ENCODE results near the gene FBXO7.

The FBXO7 gene

DNA sequence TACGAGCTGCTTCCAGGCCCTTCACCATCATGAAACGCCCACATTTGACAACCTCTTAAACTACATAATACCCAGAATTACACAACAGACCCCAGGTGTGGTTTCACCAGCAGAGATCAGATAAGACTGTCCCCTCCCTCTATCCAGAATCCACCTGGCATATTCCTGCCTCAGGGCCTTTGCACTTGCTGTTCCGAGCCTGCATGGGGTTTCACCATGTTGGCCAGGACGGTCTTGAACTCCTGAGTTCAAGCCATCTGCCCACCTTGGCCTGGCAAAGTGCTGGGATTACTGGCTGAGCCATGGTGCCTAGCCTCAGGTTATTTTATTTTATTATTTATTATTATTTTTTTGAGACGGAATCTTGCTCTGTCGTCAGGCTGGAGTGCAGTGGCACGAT is 73.4 kb downstream of the FBXO7 start:
- H3K27me3 ChIP-seq (ENCODE audit: insufficient read depth, poor library complexity, severe bottlenecking) = no peaks in the 10 kb centered on the region
- DNase-seq (ENCODE audit: low read depth in 1 of 2, low spot score in 1 of 2) = no peak
- H3K4me3 ChIP-seq (replicated peaks; ENCODE audit: insufficient read depth, low read length) = no peak overlapping the region
- no peak overlapping the region for H3K27ac ChIP-seq (replicated peaks)
- TF ChIP-seq CTCF (IDR thresholded peaks at IDR 0.05; ENCODE audit: insufficient read depth, low read length) = no peak
- no peak for TF ChIP-seq POLR2AphosphoS5 (IDR thresholded peaks at IDR 0.05; ENCODE audit: low read depth)
- no peak for TF ChIP-seq SPI1 (IDR thresholded peaks at IDR 0.05; ENCODE audit: borderline replicate concordance, low read depth)

All from HL-60 (cell line).